ENCODE results near the gene COL28A1. TPM values are rescaled to one million over a fixed set of nuclear protein-coding genes. Genes with fewer than 3 reads are reported as not detected.

The COL28A1 gene
- total RNA-seq, 1 experiment from 2014 or later, result 0.26 TPM

GRCh38 chr7:7516156-7516555 lies 19.5 kb downstream of the COL28A1 start:
- H3K4me2 ChIP-seq (ENCODE audit: low read length), result no peak overlapping the region
- DNase-seq (no peak), ATAC-seq (no peak)
- no peaks in the 10 kb centered on the region for H3K79me2 ChIP-seq (ENCODE audit: low read length)
- no peak overlapping the region for H3K27ac ChIP-seq (ENCODE audit: low read length)
- ChIA-PET POLR2A (ENCODE audit: unreplicated experiment) (no interaction called here), CTCF (no interaction called here)
- TF ChIP-seq EZH2phosphoT487 (IDR thresholded peaks at IDR 0.05; ENCODE audit: borderline replicate concordance, low read length) (no peak), CTCF (conservative IDR thresholded peaks at IDR 0.05; ENCODE audit: low read depth, low read length) (no peak), EZH2 (IDR thresholded peaks at IDR 0.05; ENCODE audit: low read length, unreplicated experiment) (no peak)
- no peaks in the 10 kb centered on the region for H3K9me3 ChIP-seq (ENCODE audit: low read length)
- H3K27me3 ChIP-seq (ENCODE audit: low read length), result no peaks in the 10 kb centered on the region
- intact Hi-C loops (cut with micrococcal nuclease), result no loop called here
- BruUV-seq (replicated peaks), result no TSS peak
- no peak overlapping the region for H3K4me3 ChIP-seq (ENCODE audit: low read length)
- H3K4me1 ChIP-seq (ENCODE audit: insufficient read depth, low read length), result peaks cover 10% of the 10 kb centered on the region
- H2AFZ ChIP-seq (ENCODE audit: low read length), result no peak overlapping the region
- H4K20me1 ChIP-seq (ENCODE audit: low read length), result no peaks in the 10 kb centered on the region
- H3F3A ChIP-seq (ENCODE audit: low read length, unreplicated experiment), result no peaks in the 10 kb centered on the region
- no peaks in the 10 kb centered on the region for H3K36me3 ChIP-seq (ENCODE audit: low read depth, low read length)
- H3K9me2 ChIP-seq (replicated peaks; ENCODE audit: low read length), result no peaks in the 10 kb centered on the region
- H3K9ac ChIP-seq (ENCODE audit: low read length), result no peak overlapping the region

- ChIA-PET POLR2A (ENCODE audit: unreplicated experiment) (no interaction called here), CTCF (no interaction called here)
- DNase-seq, result no peak
- Histone ChIP-seq H3F3A (ENCODE audit: low read length, unreplicated experiment) (no peaks in the 10 kb centered on the region), H3K9me3 (ENCODE audit: low read length) (no peaks in the 10 kb centered on the region), H3K9me2 (replicated peaks; ENCODE audit: low read length) (no peaks in the 10 kb centered on the region), H3K27me3 (ENCODE audit: low read length) (no peaks in the 10 kb centered on the region), H3K4me2 (ENCODE audit: low read length) (no peak overlapping the region), H3K79me2 (ENCODE audit: low read length) (no peaks in the 10 kb centered on the region), H4K20me1 (ENCODE audit: low read length) (no peaks in the 10 kb centered on the region), H2AFZ (ENCODE audit: low read length) (no peak overlapping the region), H3K4me3 (ENCODE audit: low read length) (no peak overlapping the region), H3K36me3 (ENCODE audit: low read depth, low read length) (no peaks in the 10 kb centered on the region), H3K27ac (ENCODE audit: low read length) (no peak overlapping the region), H3K9ac (ENCODE audit: low read length) (no peak overlapping the region), H3K4me1 (ENCODE audit: insufficient read depth, low read length) (no peaks in the 10 kb centered on the region)
- TF ChIP-seq EZH2 (IDR thresholded peaks at IDR 0.05; ENCODE audit: low read length, unreplicated experiment), result no peak
- ATAC-seq, result no peak
- no TSS peak for BruUV-seq (replicated peaks)
- intact Hi-C loops (cut with micrococcal nuclease), result no loop called here
Observed at GRCh38 chr7:7512861-7513597, 22.6 kb downstream of the COL28A1 start.

- intact Hi-C loops (cut with micrococcal nuclease), result no loop called here
- Histone ChIP-seq H2AFZ (ENCODE audit: low read length) (no peak overlapping the region), H3K4me3 (ENCODE audit: low read length) (no peak overlapping the region), H3K9me2 (replicated peaks; ENCODE audit: low read length) (no peaks in the 10 kb centered on the region), H3K27ac (ENCODE audit: low read length) (no peak overlapping the region), H4K20me1 (ENCODE audit: low read length) (no peaks in the 10 kb centered on the region), H3K27me3 (ENCODE audit: low read length) (no peaks in the 10 kb centered on the region), H3K36me3 (ENCODE audit: low read depth, low read length) (no peaks in the 10 kb centered on the region), H3K9me3 (ENCODE audit: low read length) (no peaks in the 10 kb centered on the region), H3K9ac (ENCODE audit: low read length) (no peak overlapping the region), H3F3A (ENCODE audit: low read length, unreplicated experiment) (no peaks in the 10 kb centered on the region), H3K79me2 (ENCODE audit: low read length) (no peaks in the 10 kb centered on the region), H3K4me2 (ENCODE audit: low read length) (no peak overlapping the region), H3K4me1 (ENCODE audit: insufficient read depth, low read length) (peaks cover 1% of the 10 kb centered on the region; the same call in 1 of the 2 replicates)
- TF ChIP-seq EZH2phosphoT487 (IDR thresholded peaks at IDR 0.05; ENCODE audit: borderline replicate concordance, low read length) (no peak), CTCF (conservative IDR thresholded peaks at IDR 0.05; ENCODE audit: low read depth, low read length) (no peak), EZH2 (IDR thresholded peaks at IDR 0.05; ENCODE audit: low read length, unreplicated experiment) (no peak)
- POLR2A ChIA-PET (ENCODE audit: unreplicated experiment), result interaction anchor here (0.7 kb wide), 1 partner anchor 19 kb away, joined by 6 read pairs; no protein-coding TSS in a partner anchor
- no peak for DNase-seq
- CTCF ChIA-PET, result no interaction called here
- no TSS peak for BruUV-seq (replicated peaks)
- no peak for ATAC-seq
Observed at GRCh38 chr7:7510794-7511193, 24.9 kb downstream of the COL28A1 start.
